HEK293T (cell line): Measurements from ENCODE around the gene TYR.
"Not testable (repeated sequence)": the region's sequence is repeated elsewhere in the genome, so short reads cannot be mapped to it uniquely, and the experiment has no call there.

Source experiments
- CTCF ChIA-PET: fragments of 350-600 bp; formaldehyde crosslinking; extraction: SDS; loops from one replicate; lab custom pipeline; 2021; ENCODE audit warnings: antibody characterized with exemption, inconsistent platforms; lab: Yijun Ruan, JAX
- POLR2A ChIA-PET: fragments of 350-600 bp; formaldehyde crosslinking; extraction: SDS; loops from one replicate; lab custom pipeline; 2020; ENCODE audit warnings: antibody characterized with exemption, inconsistent platforms; lab: Yijun Ruan, JAX
- DNase-seq: peaks from one replicate; pipeline ENCODE4 v3.0.0; 2012; ENCODE audit warnings: mixed read lengths; ENCODE audit errors: extremely low spot score
- ARNT ChIP-seq: fragments of 450-650 bp; IDR thresholded peaks from 2 replicates; pipeline ENCODE4 v1.6.1; 2017; ENCODE audit warnings: mild to moderate bottlenecking
- BHLHE40 ChIP-seq: fragments of 450-650 bp; IDR thresholded peaks from 2 replicates; pipeline ENCODE4 v1.6.1; 2016; ENCODE audit warnings: mild to moderate bottlenecking, moderate library complexity, borderline replicate concordance
- CTBP1 ChIP-seq: fragments of 450-650 bp; IDR thresholded peaks from 2 replicates; pipeline ENCODE4 v1.6.1; 2016; ENCODE audit warnings: borderline replicate concordance
- ELF4 ChIP-seq: fragments of 450-650 bp; IDR thresholded peaks from 2 replicates; pipeline ENCODE4 v1.6.1; 2017; ENCODE audit warnings: antibody characterized with exemption
- FOXA1 ChIP-seq: fragments of 450-650 bp; IDR thresholded peaks from 2 replicates; pipeline ENCODE4 v1.6.1; 2016; ENCODE audit warnings: mild to moderate bottlenecking
- FOXK2 ChIP-seq: fragments of 450-650 bp; IDR thresholded peaks from 2 replicates; pipeline ENCODE4 v1.6.1; 2016; ENCODE audit warnings: mild to moderate bottlenecking
- FOXM1 ChIP-seq: fragments of 450-650 bp; IDR thresholded peaks from 2 replicates; pipeline ENCODE4 v1.6.1; 2017; ENCODE audit warnings: mild to moderate bottlenecking, borderline replicate concordance
- HDGF ChIP-seq: fragments of 450-650 bp; IDR thresholded peaks from 2 replicates; pipeline ENCODE4 v1.6.1; 2017; ENCODE audit warnings: antibody characterized with exemption, borderline replicate concordance
- L3MBTL2 ChIP-seq: fragments of 450-650 bp; conservative IDR thresholded peaks from 2 replicates; pipeline ENCODE4 v1.6.1; 2016; ENCODE audit warnings: mild to moderate bottlenecking
- LEF1 ChIP-seq: fragments of 450-650 bp; IDR thresholded peaks from 2 replicates; pipeline ENCODE4 v1.6.1; 2017; ENCODE audit warnings: mild to moderate bottlenecking, borderline replicate concordance
- NFRKB ChIP-seq: fragments of 450-650 bp; IDR thresholded peaks from 2 replicates; pipeline ENCODE4 v1.6.1; 2016; ENCODE audit warnings: mild to moderate bottlenecking, moderate library complexity
- PKNOX1 ChIP-seq: fragments of 450-650 bp; IDR thresholded peaks from 2 replicates; pipeline ENCODE4 v1.6.1; 2016
- SP1 ChIP-seq: fragments of 450-650 bp; IDR thresholded peaks from 2 replicates; pipeline ENCODE4 v1.6.1; 2017
- SUZ12 ChIP-seq: fragments of 450-650 bp; IDR thresholded peaks from 2 replicates; pipeline ENCODE4 v1.6.1; 2016; ENCODE audit warnings: mild to moderate bottlenecking
- TARDBP ChIP-seq: fragments of 450-650 bp; IDR thresholded peaks from 2 replicates; pipeline ENCODE4 v1.6.1; 2016
- ZNF384 ChIP-seq: fragments of 450-650 bp; IDR thresholded peaks from 2 replicates; pipeline ENCODE4 v1.6.1; 2016

TYR gene

DNA sequence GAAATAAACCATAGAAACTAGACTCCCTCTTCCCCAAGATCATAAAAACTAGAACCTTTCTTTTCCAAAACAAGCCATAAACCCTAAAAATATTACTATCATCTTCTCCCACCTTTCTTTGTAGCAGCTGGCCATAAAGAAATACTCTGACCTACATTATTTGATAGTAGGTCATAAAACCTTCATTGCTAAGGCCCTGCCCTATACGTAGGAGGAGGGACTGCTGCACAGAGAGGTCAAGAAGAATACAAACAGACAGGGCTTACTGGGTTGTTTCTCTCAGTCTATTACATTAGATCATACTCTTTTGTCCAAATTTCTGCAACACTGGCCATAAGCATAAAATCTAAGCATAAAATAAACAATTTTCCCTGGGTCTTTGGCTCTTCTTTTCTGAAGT is 101.5 kb downstream of the TYR start:
- ChIA-PET POLR2A (no interaction called here), CTCF (no interaction called here)
- no peak for DNase-seq

GRCh38 chr11:89281032-89281677 is 103.5 kb downstream of the TYR start:
- DNase-seq, CTCF ChIA-PET, POLR2A ChIA-PET: not testable (repeated sequence)

More for the DNA sequence above, 101.5 kb downstream of the TYR start:
- TF ChIP-seq CTBP1 (no peak), SP1 (no peak), HDGF (no peak), SUZ12 (no peak), FOXM1 (no peak), ELF4 (no peak), BHLHE40 (no peak), ARNT (no peak), FOXK2 (no peak), PKNOX1 (no peak), LEF1 (no peak), TARDBP (no peak), L3MBTL2 (no peak), NFRKB (no peak), FOXA1 (no peak), ZNF384 (no peak)

- POLR2A ChIA-PET, CTCF ChIA-PET, DNase-seq: not testable (repeated sequence)
Measured at GRCh38 chr11:89286601-89287000, 108.9 kb downstream of the TYR start.

DNA sequence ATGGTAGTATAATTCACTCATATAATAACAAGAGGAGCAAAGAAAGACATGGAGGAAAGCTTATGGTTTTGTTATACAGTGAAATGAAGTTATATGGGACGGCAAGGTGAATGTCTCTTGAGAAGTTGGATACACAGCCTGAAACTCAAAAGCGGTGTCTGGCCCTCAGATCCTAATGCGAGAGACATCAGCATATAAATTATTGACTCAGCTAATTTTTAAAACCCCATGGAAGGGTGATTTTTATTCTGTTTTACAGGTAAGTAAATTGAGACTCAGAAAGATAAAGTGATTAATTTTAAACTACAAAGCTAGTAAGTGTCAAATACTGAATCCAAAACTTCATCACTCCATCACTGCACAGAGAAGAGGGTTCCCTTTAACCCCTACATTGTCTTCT is 110.3 kb downstream of the TYR start:
- DNase-seq, POLR2A ChIA-PET, CTCF ChIA-PET: not testable (repeated sequence)

GRCh38 chr11:89293965-89294679 is 116.4 kb downstream of the TYR start:
- POLR2A ChIA-PET = no interaction called here
- no peak for TF ChIP-seq PKNOX1
- TF ChIP-seq FOXM1 = no peak
- no peak for TF ChIP-seq TARDBP
- TF ChIP-seq LEF1 = no peak
- no peak for TF ChIP-seq ELF4
- no peak for TF ChIP-seq FOXA1
- no peak for TF ChIP-seq HDGF
- CTCF ChIA-PET = no interaction called here
- no peak for DNase-seq

DNA sequence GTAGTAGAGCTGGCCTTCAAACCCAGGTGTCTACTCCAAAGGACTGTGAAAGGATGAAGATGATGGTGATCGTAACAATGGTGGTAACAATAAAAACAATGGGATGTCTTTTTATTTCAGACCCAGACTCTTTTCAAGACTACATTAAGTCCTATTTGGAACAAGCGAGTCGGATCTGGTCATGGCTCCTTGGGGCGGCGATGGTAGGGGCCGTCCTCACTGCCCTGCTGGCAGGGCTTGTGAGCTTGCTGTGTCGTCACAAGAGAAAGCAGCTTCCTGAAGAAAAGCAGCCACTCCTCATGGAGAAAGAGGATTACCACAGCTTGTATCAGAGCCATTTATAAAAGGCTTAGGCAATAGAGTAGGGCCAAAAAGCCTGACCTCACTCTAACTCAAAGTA is 117.3 kb downstream of the TYR start:
- DNase-seq, CTCF ChIA-PET, POLR2A ChIA-PET: not testable (repeated sequence)

- POLR2A ChIA-PET, DNase-seq, CTCF ChIA-PET: not testable (repeated sequence)
Measured at GRCh38 chr11:89303029-89303428, 125.4 kb downstream of the TYR start.

GRCh38 chr11:89308272-89308671 is 130.6 kb downstream of the TYR start:
- DNase-seq, POLR2A ChIA-PET, CTCF ChIA-PET: not testable (repeated sequence)

DNA sequence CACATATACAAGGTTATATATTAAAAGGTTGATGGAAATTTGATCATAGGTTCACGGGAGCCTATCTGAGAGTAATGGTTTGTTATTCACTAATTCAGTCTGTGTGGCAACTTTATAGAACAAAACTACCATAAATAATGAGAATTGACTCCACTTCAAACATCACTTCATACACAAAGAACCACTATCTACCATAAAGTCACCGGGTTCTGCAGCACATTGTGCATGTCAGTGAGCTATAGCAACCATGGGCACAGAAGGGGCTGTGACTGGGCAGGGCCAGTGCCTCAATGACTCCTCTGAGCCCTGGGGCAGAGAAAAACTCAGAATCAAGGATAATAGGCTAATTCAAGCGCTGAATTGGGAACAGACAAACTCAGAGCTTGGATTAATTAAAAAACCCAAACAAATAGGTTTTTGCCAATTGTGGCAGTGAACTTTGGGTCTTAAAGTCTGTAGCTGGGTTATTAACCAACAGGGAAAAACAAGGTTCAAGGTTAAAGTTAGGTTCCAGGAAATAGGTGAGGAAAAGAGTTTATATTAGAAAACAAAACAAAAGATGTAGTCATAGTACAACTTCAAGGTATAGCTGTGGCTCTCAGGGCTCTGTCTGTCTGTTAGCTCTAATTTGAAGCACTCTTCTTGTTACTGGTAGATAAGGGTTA is 131.8 kb downstream of the TYR start:
- DNase-seq, CTCF ChIA-PET, POLR2A ChIA-PET: not testable (repeated sequence)

DNA sequence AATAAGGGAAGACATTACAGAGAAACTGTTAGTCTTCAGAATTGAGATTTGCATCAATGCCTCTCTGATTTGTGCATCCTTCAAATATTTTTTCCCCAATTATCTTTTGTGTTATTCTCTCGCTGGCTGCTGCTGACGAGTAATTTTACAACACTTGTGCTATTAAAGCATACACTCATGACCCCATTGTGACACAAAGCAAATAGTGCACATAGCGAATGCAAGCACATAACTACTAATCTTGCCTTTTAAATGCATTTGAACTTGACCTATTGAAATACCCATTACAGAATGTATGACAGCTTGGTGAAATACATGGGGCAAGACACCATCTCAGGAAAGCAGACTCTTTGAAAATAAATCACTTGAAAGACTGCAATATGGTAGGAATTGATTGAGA is 132.9 kb downstream of the TYR start:
- CTCF ChIA-PET, POLR2A ChIA-PET, DNase-seq: not testable (repeated sequence)
